ENCODE measurements around the gene KCNK16. TPM values are rescaled to one million over a fixed set of nuclear protein-coding genes. Genes with fewer than 3 reads are reported as not detected.

The KCNK16 gene
- total and polyA plus RNA-seq, 2 of the 8 experiments (the other 6 are each of a cell fraction or from before 2014, with no cell fraction given) = not detected

- TF ChIP-seq CHD7 (IDR thresholded peaks at IDR 0.05; ENCODE audit: insufficient replicate concordance, low read length) (no peak), NANOG (IDR thresholded peaks at IDR 0.05; ENCODE audit: insufficient read depth, low read depth, low read length, poor library complexity, severe bottlenecking) (no peak), HDAC6 (IDR thresholded peaks at IDR 0.05; ENCODE audit: low read depth, low read length) (no peak), TBP (IDR thresholded peaks at IDR 0.05; ENCODE audit: low read depth, low read length) (no peak), HDAC2 (IDR thresholded peaks at IDR 0.05; ENCODE audit: borderline replicate concordance in 1 of 2, low read depth in 2 of 2, low read length in 2 of 2) (no peak), KDM1A (IDR thresholded peaks at IDR 0.05; ENCODE audit: borderline replicate concordance, low read length) (no peak), TAF1 (IDR thresholded peaks at IDR 0.05; ENCODE audit: low read depth, low read length) (no peak), CHD2 (IDR thresholded peaks at IDR 0.05; ENCODE audit: low read length) (no peak), RFX5 (IDR thresholded peaks at IDR 0.05; ENCODE audit: borderline replicate concordance, low read depth, low read length) (no peak), SUZ12 (IDR thresholded peaks at IDR 0.05; ENCODE audit: low read length) (no peak), BRCA1 (IDR thresholded peaks at IDR 0.05; ENCODE audit: low read depth, low read length) (no peak)
Measured at GRCh38 chr6:39269961-39270360, 52.5 kb downstream of the KCNK16 start (continued).
